ENCODE measurements around the gene UNC5C. TPM values are rescaled to one million over a fixed set of nuclear protein-coding genes. Genes with fewer than 3 reads are reported as not detected.

UNC5C gene
- total RNA-seq, 1 donor from 2014 or later, result 0.35 TPM

- DNase-seq (ENCODE audit: low spot score), result no peak
Measured at GRCh38 chr4:95522682-95523530, 25.9 kb downstream of the UNC5C start.

DNA sequence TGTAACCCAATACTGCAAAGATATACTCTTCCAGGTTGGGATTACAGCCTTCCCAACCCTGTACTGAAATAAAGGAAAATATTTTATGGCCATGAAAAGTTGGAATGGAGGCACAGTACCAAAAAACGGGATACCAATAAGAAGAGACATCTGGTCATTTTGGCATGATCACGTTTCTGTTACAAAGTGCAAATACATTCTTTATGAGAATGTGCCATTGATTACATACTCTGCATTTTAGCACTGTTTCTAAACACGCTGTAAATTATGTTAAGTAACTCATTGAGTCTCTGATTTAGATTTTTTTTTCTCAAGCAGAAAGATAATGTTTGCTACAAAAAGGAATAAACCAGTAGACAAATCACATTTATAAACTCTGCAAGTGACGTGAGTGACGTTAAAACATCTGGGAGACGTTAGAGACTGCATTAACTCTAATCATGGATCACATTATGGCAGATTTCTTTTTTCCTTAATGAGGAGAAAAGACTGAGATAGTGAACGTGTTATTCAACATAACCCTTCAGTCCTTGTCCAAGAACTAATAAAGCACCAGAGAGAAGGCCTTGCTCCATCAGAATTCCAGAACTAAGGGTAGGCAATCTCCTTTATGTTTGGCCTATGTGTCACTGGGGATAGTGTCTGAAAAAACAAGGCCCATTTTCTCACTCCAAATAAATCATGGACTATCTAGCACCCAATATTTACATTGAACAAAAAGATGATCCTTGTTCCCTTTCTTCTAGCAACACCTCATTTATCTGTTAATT lies 31.0 kb downstream of the UNC5C start:
- DNase-seq (ENCODE audit: low spot score), result no peak

DNA sequence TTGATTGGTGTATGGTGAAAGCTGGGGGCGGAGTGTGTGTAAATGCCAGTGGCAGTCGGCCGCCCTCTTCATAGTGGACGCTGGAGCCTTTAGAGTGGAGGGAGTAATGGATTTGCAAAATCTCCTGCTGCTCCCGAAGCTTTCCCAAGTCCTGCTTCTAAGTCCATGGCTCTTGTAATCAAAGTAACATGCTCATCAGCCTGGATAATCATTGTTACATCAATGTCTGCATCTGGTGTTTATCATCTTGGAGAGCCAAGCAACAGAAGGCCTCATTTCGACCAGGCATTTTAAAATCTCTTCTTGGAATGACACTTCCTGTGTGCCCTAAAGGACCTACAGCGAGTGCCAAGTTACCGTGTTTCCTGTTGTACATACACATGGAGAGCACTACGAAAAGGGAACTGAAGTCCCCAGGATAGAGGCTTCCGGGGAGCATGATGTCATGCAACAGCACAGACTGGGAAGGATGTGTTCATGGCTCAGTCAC lies 32.2 kb downstream of the UNC5C start:
- DNase-seq (ENCODE audit: low spot score), result no peak

- DNase-seq (ENCODE audit: low spot score), result no peak
Measured at GRCh38 chr4:95515589-95515988, 33.2 kb downstream of the UNC5C start.

DNA sequence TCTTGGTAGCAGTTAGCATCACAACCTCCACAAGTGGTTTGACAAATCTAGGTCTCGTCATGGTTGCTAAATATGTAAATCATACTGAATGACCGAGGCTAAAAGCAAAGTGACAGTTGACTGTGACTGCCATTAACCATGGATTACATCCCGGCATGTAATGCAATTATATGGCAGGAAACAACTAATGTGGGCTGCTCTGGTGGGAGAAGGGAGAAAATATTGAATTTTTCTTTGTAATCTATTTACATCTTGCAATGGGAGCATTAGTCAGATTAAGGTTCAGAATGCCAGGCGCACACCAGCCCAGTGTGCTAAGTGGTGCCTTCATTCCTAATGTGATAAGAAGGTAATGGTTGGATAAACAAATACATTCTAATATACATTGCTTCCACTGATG lies 35.8 kb downstream of the UNC5C start:
- no peak for DNase-seq (ENCODE audit: low spot score)

- DNase-seq (ENCODE audit: low spot score), result no peak
Measured at GRCh38 chr4:95511477-95511876, 37.3 kb downstream of the UNC5C start.

GRCh38 chr4:95510877-95511276 lies 37.9 kb downstream of the UNC5C start:
- no peak for DNase-seq (ENCODE audit: low spot score)

DNA sequence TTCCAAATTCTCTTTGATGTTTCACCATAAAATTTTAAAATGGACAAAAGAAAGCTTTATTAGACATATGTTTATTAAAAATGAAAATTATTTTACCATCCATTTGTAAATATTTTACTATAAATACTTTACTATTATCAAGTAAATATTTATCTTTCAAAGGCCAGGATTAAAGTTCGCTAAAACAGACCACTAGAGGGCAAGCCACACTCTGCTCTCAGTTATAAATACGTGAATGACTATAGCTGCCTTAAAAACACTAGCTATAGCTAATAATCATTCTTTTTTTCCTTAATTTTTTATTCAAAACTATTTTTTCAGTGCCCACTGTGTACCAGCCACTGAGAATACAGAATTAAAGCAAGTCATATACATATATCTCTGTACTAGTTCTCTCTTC lies 38.6 kb downstream of the UNC5C start:
- DNase-seq (ENCODE audit: low spot score), result no peak

DNA sequence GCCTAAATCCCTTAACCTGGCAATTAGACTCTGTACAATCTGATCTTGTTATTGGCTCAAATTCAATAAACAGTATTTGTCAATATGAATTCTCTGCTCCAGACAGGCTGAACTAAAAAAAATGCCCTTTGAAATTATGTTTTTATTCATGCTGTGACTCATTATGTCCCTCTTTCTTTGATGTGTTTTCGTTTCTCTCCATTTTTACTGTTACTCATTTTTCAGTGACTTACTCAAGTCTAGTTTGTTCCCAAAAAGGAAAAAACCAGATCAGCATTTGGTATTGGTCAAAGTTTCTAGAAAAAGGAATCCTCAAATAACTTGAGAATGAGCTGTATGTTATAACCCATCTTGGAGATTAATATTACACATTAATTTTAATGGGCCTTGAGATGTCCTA lies 40.4 kb downstream of the UNC5C start:
- no peak for DNase-seq (ENCODE audit: low spot score)

- DNase-seq (ENCODE audit: low spot score), result no peak
Measured at GRCh38 chr4:95507561-95507960, 41.2 kb downstream of the UNC5C start.

DNA sequence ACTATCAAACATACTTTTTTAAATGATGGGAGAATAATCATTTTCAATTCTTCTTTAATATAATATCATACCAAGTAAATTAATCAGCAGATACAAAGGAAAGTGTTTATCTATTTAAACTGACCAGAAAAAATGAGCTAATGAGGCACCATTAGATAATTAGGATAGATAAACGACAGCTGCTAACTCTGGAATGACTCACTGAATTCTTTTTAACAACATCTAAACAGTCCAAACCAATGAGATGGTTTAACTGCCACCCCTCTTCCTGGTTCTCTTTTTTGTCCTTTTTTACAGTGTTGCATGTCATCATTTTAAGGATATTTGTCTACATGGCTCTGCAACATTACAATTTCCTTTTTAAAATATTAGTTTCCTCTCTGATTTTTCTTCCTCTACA lies 41.6 kb downstream of the UNC5C start:
- DNase-seq (ENCODE audit: low spot score), result no peak

DNA sequence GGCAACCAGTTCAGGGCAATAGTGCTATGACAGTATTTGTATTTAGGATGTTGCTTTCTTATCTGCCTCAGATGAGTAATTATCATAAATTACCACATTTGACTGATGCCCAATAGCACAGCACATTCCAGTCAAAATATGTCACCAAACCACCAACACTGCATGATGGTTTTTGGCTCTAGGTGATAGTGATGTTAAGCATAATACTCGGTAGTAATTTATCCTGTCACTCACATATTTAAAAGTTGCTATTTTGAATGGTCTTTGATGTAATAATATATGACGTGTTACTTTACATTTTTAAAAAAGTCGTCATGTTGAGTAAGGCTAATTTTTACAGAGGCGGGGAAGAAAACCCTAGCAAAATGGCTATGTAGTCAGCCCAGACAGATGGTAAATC lies 42.5 kb downstream of the UNC5C start:
- no peak for DNase-seq (ENCODE audit: low spot score)

GRCh38 chr4:95505799-95506198 lies 43.0 kb downstream of the UNC5C start:
- no peak for DNase-seq (ENCODE audit: low spot score)

- no peak for DNase-seq (ENCODE audit: low spot score)
Measured at GRCh38 chr4:95505151-95505550, 43.6 kb downstream of the UNC5C start.

- DNase-seq (ENCODE audit: low spot score), result no peak
Measured at GRCh38 chr4:95504501-95504900, 44.3 kb downstream of the UNC5C start.

GRCh38 chr4:95500361-95500760 lies 48.4 kb downstream of the UNC5C start:
- no peak for DNase-seq (ENCODE audit: low spot score)

DNA sequence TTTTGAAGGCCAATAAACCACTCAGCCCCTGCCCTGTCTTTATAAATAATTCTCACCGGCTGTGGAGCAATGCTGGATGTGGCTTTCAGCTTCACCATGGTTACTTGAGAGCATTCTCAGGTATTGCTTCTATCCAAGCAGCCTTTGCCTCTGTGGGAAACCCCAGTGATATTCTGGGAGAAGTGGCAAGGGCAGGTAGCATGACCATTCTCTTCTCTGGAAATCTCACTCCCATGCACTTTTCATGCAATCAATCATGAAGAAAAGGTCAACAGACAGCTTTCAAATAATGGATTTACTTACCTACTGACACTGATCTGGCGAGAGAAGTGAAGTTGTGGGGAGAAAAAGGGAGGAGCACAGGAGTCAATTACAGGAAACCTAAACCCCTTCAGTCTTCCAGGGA lies 49.5 kb downstream of the UNC5C start:
- DNase-seq (ENCODE audit: low spot score), result no peak

- no peak for DNase-seq (ENCODE audit: low spot score)
Measured at GRCh38 chr4:95494186-95494585, 54.6 kb downstream of the UNC5C start.

DNA sequence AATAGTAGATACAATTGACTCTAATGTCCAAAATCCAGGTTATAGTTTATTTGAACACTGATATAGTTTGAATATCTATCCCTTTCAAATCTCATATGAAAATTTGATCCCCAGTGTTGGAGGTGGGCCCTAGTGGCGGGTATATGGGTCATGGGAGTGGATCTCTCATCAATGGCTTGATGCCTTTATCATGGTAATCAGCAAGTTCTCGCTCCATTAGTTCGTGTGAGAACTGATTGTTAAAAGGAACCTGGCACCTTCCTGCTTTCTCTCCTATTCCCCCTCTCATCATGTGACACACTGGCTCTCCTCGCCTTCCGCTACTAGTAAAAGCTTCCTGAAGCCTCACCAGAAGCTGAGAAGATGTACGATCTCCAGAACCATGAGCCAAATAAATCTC lies 70.1 kb downstream of the UNC5C start:
- DNase-seq (ENCODE audit: low spot score), result no peak

DNA sequence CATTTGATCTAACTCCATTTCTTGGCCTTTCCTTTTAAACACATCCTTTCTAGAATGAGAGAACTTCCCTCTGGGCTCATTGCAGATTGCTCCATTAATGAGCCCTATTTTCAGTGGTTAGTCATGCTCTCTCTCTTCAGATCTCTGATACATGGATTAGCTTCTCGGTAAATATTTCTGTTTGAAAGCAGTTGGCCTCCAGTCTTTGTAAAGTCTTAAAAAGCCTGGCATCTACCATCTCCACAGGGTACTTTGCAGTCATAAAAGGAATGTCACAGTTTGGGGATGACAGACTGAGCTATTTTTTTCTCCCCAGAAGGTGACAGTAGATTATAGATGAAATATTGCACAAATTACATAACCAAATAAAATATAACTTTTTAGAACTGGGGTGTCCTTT lies 72.7 kb downstream of the UNC5C start:
- no peak for DNase-seq (ENCODE audit: low spot score)

- DNase-seq (ENCODE audit: low spot score), result no peak
Measured at GRCh38 chr4:95472534-95472933, 76.2 kb downstream of the UNC5C start.

DNA sequence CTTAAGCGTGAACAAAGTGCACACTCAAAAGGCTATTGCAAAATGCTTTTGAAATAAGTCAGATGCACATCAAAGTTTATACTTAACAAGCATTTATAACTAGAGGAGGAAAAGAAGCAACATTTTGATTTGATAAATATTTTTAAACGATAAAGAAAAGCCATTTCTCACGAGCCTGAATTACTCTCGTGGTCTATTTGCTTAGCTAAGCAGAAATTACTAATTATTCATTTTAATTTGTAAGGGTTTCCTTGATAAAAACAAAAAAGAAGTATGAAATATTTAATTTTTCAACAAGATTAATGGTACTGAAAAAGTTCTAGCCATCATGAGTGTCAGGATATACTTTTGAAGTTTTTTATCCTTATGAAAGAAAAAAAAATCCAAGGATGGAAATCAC lies 78.2 kb downstream of the UNC5C start:
- DNase-seq (ENCODE audit: low spot score), result no peak

DNA sequence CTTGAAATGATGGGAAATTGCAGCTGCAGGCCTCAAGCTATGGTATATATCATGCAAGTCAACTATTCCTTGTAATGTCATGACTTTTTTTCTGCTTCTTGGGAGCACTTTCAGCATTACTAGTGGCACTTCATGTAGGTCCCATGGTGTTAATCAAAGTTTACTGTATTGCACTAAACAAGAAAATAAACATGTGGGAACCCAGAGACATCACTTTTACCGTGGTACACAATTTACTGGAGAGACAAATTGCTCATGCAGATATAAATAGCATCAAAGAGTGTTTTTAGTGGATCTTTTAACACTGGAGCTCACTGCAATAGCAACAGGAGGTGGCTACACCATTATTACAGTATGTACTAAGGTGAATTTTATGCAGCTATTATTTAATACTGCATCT lies 79.2 kb downstream of the UNC5C start:
- no peak for DNase-seq (ENCODE audit: low spot score)
